GM18907 (cell line): Measurements from ENCODE around the gene TTC28.
"Not testable (repeated sequence)": the region's sequence is repeated elsewhere in the genome, so short reads cannot be mapped to it uniquely, and the experiment has no call there.

Experiments used
- ATAC-seq: cut with Tn5 transposase; IDR thresholded peaks from one replicate; pipeline ENCODE4 v1.9.1; 2021; ENCODE audit warnings: mild to moderate bottlenecking, moderate library complexity; ENCODE audit not compliant: unreplicated experiment

The TTC28 gene

GRCh38 chr22:28245579-28246224 lies 433.9 kb downstream of the TTC28 start:
- no peak for ATAC-seq

GRCh38 chr22:28244757-28245156 lies 434.9 kb downstream of the TTC28 start:
- ATAC-seq: no peak

DNA sequence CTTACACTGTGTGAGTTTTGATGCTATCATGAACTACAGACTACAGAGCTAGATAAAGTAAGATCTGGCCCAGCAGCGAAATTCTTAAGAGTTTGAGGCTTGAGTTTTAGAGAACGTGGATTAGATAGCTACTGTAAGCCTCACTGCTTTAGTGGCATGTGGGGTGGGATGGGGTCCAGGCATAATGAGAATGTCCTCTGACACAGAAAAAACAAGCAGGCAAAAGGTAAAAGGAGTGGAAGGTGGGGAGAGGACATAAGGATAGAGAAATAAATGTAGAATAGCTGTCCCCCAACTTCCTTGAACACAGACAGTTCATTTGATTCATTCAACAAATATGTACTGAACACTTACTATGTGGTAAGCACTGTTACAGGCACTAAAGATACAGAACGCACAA lies 436.1 kb downstream of the TTC28 start:
- no peak for ATAC-seq

DNA sequence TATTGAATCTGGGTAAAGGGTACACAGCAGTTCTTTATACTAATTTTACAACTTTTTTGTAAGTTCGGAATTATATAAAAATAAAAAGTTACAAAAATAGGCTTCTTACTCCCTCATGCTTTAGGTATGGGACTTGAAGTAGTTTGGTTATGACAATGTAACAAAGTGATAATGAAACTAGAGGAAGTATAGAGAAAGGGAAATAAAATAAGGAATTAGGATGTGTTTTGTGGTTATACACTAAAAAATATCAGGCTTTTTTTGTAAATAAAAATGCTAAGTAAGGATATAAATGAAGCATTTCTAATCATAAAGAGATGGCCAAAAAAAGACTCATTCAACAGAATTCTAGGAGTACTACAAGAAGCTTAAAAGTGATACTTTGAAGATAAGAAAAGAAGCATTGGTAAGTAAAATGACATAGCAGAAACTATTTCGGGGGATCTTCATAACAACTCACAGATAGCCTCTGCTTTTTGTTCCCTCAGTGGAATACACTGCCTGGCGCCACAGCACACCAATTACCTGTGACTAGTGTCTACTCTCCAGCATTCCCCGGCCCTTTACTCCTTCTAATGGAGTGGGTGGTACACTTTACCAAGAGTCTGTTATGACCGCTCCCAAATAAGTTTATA lies 437.9 kb downstream of the TTC28 start:
- no peak for ATAC-seq

DNA sequence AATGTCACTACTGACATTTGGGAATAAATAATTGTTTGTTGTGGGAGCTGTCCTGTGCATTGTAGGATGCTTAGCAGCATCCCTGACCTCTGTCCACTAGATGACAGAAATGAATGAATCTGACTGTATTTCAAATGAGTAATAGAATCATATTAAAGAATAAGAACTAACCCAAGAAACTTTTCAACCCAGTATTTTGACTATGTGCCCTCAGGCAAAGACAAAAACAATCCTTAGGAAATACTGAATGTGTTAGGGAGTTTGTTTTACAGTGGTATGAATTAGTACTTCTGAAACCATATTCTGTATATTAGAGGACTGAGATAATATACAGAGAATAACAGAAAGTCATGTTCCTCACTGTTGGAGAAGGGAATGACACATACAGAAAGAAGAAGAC lies 439.7 kb downstream of the TTC28 start:
- ATAC-seq: no peak

DNA sequence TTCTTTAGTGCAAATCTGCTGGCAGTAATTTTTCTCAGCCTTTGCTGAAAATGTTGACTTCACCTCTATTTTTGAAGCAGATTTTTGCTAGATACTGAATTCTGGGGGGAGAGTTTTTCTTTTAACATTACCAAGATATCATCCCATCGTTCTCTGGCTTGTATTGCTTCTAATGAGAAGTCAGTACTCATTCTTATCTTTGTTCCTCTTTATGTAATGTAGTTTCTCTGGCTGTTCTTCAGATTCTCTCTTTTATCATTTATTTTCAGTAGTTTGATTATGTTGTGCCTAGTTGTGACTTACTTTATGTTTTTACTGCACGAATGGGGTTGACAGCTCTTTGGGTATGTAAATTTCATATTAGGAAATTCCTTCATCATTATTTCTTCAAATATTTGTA lies 441.9 kb downstream of the TTC28 start:
- ATAC-seq: no peak

DNA sequence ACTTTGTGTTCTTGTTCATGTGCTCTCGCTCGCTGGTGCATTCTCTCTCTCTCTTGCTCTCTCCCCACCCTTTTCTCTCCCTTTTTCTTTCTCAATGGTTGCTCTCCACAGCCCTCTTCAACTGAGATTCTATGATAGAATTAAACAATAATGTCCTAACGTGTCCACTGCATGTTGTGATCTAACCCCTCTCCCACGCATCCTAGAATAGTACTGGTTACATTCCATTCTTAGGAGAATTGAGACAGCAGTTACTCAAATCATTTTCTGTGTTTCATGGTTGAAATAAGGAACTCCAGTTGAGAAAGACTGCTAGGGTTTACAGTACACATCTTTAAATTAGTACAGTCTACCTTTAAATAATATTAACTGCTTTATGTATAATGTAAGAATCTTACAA lies 442.5 kb downstream of the TTC28 start:
- ATAC-seq: no peak

GRCh38 chr22:28232204-28232603 lies 447.4 kb downstream of the TTC28 start:
- ATAC-seq: no peak

- no peak for ATAC-seq
These were observed 448.2 kb downstream of the TTC28 start for GRCh38 chr22:28231441-28231840.

GRCh38 chr22:28230671-28231070 lies 449.0 kb downstream of the TTC28 start:
- ATAC-seq: no peak

GRCh38 chr22:28229566-28230485 lies 449.8 kb downstream of the TTC28 start:
- ATAC-seq: no peak

DNA sequence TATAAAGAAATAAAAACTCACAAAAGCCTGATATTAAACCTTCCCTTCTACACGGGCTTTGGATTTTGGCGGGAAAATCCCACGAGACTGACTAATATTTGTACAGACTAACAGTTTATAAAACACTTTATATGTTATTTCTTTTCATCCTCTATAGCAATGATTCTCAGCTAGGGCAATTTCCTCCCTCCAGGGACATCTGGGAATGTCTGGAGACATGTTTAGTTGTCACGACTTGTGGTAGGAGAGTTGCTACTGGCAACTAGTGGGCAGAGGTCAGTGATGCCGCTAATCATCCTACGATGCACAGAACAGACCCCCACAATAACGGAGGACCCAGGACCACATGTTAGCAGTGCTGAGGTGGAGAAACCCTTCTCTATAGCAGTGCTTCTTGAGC lies 455.8 kb downstream of the TTC28 start:
- no peak for ATAC-seq

DNA sequence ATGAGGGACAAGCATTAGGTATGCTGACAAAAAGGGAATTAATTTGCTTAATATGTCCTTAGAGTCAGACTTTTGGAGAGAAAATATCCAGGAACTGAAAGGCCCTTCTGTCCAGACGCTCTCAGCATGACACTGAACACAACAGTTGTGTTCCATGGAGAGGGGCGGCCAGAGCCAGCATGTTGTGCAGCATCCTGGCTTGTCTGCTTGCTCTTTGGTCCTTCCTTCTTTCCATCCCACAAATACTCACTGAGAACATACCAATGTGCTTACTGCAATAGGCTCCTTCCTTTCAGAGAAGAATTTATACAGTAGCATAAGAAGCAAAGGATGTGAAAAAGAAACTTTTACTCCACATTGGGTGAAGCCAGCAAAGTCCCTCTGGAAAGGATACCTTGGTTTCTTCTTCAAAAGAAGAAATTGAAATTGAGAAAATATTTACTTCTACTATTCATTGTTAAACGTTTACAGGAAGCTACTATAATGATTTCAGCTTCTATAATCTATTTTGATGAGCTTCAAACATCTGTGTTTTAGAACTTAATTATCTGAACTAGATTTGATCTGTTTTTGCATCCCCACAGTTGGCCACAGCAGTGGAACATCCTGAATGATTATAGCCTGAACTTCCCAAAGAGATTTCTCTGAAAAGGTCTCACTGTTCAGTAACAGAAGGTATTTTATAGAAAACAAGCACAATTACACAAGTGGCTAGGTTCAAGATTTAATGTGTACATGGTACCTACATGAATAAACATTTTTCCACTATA lies 456.5 kb downstream of the TTC28 start:
- no peak for ATAC-seq

DNA sequence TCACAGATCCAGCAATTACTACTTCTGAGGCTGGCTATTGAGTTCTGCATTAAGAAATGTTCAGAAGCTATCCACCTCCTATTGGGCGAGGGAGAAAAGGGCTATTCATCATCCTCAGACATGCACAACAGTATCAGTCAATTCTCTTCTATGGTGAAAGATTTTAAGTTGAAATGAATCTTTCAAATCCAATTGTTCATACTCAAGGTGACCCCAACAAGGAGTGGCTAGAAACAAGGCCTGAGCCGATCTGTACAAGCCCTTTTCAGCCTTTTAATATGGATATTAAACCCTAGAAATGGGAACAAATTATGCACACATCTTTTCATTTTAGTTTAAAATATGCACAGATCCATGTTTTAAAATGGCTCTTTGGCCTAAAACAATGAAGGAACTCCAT lies 457.1 kb downstream of the TTC28 start:
- ATAC-seq: no peak

DNA sequence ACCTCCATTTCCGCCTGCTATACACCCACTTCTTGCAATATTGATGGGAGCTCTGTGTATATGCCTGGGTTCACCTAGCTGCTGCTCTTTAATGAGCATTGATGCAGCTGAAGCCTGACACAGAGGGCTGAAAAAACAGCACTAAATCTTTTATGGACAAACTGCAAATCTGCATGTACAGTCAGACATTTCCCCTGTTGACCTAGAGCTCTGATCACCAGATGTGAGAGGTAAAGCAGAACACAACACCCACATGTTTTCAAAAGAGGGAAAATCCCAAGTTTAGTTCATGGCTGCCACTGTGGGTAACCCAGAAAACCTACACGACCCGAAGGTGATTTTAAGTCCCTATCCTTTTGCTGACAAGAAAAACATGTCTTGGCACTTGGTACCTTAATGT lies 457.6 kb downstream of the TTC28 start:
- ATAC-seq: no peak

GRCh38 chr22:28220626-28221363 lies 458.8 kb downstream of the TTC28 start:
- no peak for ATAC-seq

GRCh38 chr22:28217277-28217676 lies 462.4 kb downstream of the TTC28 start:
- no peak for ATAC-seq

- ATAC-seq: not testable (repeated sequence)
These were observed 464.9 kb downstream of the TTC28 start for GRCh38 chr22:28214750-28215149.

DNA sequence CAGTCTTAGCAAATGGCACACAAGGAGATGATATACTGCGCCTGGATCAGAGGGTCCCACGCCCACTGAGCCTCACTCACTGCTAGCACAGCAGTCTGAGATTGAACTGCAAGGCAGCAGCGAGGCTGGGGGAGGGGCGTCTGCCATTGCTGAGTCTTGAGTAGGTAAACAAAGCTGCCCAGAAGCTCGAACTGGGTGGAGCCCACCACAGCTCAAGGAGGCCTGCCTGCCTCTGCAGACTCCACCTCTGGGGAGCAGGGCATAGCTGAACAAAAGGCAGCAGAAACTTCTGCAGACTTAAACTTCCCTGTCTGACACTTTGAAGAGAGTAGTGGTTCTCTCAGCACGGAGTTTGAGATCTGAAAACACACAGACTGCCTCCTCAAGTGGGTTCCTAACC lies 470.2 kb downstream of the TTC28 start:
- not testable (repeated sequence) for ATAC-seq

- ATAC-seq: no peak
These were observed 470.9 kb downstream of the TTC28 start for GRCh38 chr22:28208787-28209186.
